ENCODE measurements around the gene AGBL2. TPM values are rescaled to one million over a fixed set of nuclear protein-coding genes. Genes with fewer than 3 reads are reported as not detected.

AGBL2 gene
- total and polyA plus RNA-seq, 2 of the 8 experiments (the other 6 are each of a cell fraction or from before 2014, with no cell fraction given), result 2.1 to 6.5 TPM

DNA sequence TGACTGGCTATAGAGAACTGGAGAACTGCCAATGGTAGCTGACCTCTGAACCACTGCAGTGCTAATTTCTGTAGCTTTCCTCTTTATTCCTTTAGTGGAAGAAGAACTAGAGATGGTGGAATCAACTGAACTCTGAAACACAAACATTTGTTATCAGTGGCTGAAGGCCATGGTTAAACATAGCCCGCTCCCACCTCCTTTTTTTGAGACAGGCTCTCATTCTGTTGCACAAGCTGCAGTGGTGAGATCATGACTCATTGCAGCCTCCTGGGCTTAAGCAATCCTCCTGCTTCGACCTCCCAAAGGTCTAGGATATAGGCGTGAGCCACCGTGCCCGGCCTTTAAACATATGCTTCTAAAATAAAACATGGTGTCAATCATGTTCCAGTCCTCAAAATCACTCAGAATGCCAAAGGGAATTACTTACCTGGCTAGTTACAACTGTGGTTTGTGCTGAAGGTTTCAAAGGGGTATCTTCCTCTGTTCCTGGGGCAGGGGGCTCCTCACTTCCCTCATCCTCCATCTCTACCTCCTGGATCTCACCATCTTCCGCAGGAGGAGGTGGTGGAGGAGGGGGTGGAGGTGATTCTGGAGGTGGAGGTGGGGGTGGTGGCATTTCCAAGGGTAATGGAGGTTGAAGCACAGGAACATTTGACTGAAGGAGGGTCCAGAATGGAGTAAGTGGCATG, 9.0 kb upstream of the AGBL2 start:
- no peaks in the 10 kb centered on the region; the same call in 1 of the 2 replicates for H3K23me2 ChIP-seq (ENCODE audit: low read depth, low read length)
- H2BK15ac ChIP-seq (ENCODE audit: low read length), result no peak overlapping the region
- no peak overlapping the region for H2BK120ac ChIP-seq (replicated peaks; ENCODE audit: low read depth, low read length)
- H4K8ac ChIP-seq (ENCODE audit: extremely low read depth, insufficient read depth, low read length), result no peak overlapping the region
- no peak overlapping the region for H3K18ac ChIP-seq (ENCODE audit: extremely low read depth, low read length)
- 97% methylated on average over 6 of the region's 6 CpGs; no CpG with 5 or more reads in 1 of the 2 experiments for WGBS, 2 experiments (ENCODE audit: extremely low coverage in 1 of 2, insufficient coverage in 1 of 2, insufficient read length in 1 of 2, insufficient replicate concordance in 2 of 2, low coverage in 1 of 2, low lambda C conversion rate in 2 of 2, missing lambda C conversion rate in 1 of 2)
- no peaks in the 10 kb centered on the region for H3K9me3 ChIP-seq (ENCODE audit: insufficient read depth in 2 of 2, low read depth in 1 of 2, low read length in 1 of 2)
- ChIA-PET CTCF (ENCODE audit: partially characterized antibody) (no interaction called here), POLR2A (ENCODE audit: partially characterized antibody) (interaction anchor here (0.6 to 1.4 kb wide), 3 partner anchors 9 to 41 kb away, joined by 3 to 8 read pairs (median 4); partner anchors contain the start of gene AGBL2)
- no peak overlapping the region for H3K4me2 ChIP-seq (ENCODE audit: insufficient read depth in 1 of 2, low read depth in 2 of 2, low read length in 2 of 2)
- H3K4ac ChIP-seq (replicated peaks; ENCODE audit: insufficient read length, low read depth, low read length), result no peak overlapping the region
- DNase-seq (ENCODE audit: low read depth in 1 of 2, low spot score in 2 of 2) (no peak), FAIRE-seq (no peak)
- peaks cover 0 to 5% of the 10 kb centered on the region in 2 experiments for H4K20me1 ChIP-seq (replicated peaks in 1 of 2; ENCODE audit: control insufficient read depth in 1 of 2, insufficient read depth in 2 of 2, low read length in 2 of 2)
- H2AK5ac ChIP-seq (ENCODE audit: low read depth, low read length), result no peak overlapping the region
- no peak overlapping the region for H2BK20ac ChIP-seq (ENCODE audit: low read length)
- no peak overlapping the region for H4K91ac ChIP-seq (replicated peaks; ENCODE audit: insufficient read length, low read length)
- H2BK5ac ChIP-seq (ENCODE audit: low read depth, low read length), result no peak overlapping the region
- no peaks in the 10 kb centered on the region for H3K79me2 ChIP-seq (ENCODE audit: control insufficient read depth in 1 of 2, insufficient read depth in 2 of 2, low read length in 2 of 2)
- no peaks in the 10 kb centered on the region for H3K27me3 ChIP-seq (replicated peaks in 1 of 4; ENCODE audit: control insufficient read depth in 3 of 4, extremely low read depth in 1 of 4, insufficient read depth in 3 of 4, low read length in 3 of 4)
- H2BK12ac ChIP-seq (ENCODE audit: low read depth, low read length), result no peak overlapping the region
- no peak overlapping the region for H4K5ac ChIP-seq (ENCODE audit: insufficient read length, low read depth, low read length)
- H2AFZ ChIP-seq (ENCODE audit: low read length), result no peak overlapping the region
- no peaks in the 10 kb centered on the region for H3K4me1 ChIP-seq (replicated peaks in 1 of 4; ENCODE audit: control insufficient read depth in 3 of 4, insufficient read depth in 4 of 4, low read length in 3 of 4)
- no peaks in the 10 kb centered on the region for H3K79me1 ChIP-seq (ENCODE audit: low read depth, low read length)
- H3K27ac ChIP-seq (ENCODE audit: low read depth, low read length), result no peak overlapping the region
- H3K36me3 ChIP-seq (ENCODE audit: control insufficient read depth in 2 of 4, insufficient read depth in 4 of 4, low read length in 3 of 4), result peaks cover 26 to 77% (median 56%) of the 10 kb centered on the region in 4 experiments
- no peak overlapping the region for H3K23ac ChIP-seq (ENCODE audit: insufficient read length)
- no peak for TF ChIP-seq CHD1 (IDR thresholded peaks at IDR 0.05; ENCODE audit: low read depth, low read length)
- 0 out of 3 replicates have a peak, but pooled peaks of 1 of the 2 experiments have one; percentile 1 for TF ChIP-seq POLR2A (IDR thresholded peaks at IDR 0.05; ENCODE audit: control extremely low read depth in 1 of 2, low read depth in 2 of 2, low read length in 2 of 2)
- H3K4me3 ChIP-seq (ENCODE audit: extremely low read depth in 1 of 4, insufficient read depth in 2 of 4, low read depth in 3 of 4, low read length in 4 of 4), result no peak overlapping the region
- H3K14ac ChIP-seq (ENCODE audit: insufficient read length), result no peak overlapping the region
- no peak overlapping the region for H3K9ac ChIP-seq (replicated peaks in 1 of 4; ENCODE audit: extremely low read depth in 1 of 4, low read depth in 3 of 4, low read length in 3 of 4)
- no peak overlapping the region for H3K56ac ChIP-seq (replicated peaks; ENCODE audit: insufficient read length, low read depth, low read length)

All from H1 (cell line).